GM23338 (cell line): ENCODE measurements around the gene ARHGAP28. TPM values are rescaled to one million over a fixed set of nuclear protein-coding genes. Genes with fewer than 3 reads are reported as not detected.

Experiments used
- ATAC-seq: fragments of 200-7000 bp; cut with Tn5 transposase; 3 replicates; pipeline ENCODE4 v1.9.1; 2020
- DNase-seq: peaks from one replicate; pipeline ENCODE4 v3.0.0-alpha.2; 2015; ENCODE audit warnings: low spot score
- H2AFZ ChIP-seq: fragments of 200-600 bp; sonication (generic); 2 replicates; pipeline ENCODE4 v1.8.0; 2016; ENCODE audit warnings: antibody characterized with exemption, mild to moderate bottlenecking, moderate library complexity
- H3F3A ChIP-seq: fragments of 200-600 bp; sonication (generic); replicated peaks from 2 replicates; pipeline ENCODE4 v1.8.0; 2017; ENCODE audit warnings: antibody characterized with exemption, mixed run types, low read depth
- H3K27ac ChIP-seq: fragments of 200-600 bp; sonication (generic); 2 replicates; pipeline ENCODE4 v1.6.1; 2016; ENCODE audit warnings: low read depth
- H3K27me3 ChIP-seq: fragments of 200-600 bp; sonication (generic); 2 replicates; pipeline ENCODE4 v1.8.0; 2016; ENCODE audit warnings: mild to moderate bottlenecking, mixed run types, moderate library complexity; ENCODE audit not compliant: insufficient read depth
- H3K36me3 ChIP-seq: fragments of 200-600 bp; sonication (generic); 2 replicates; pipeline ENCODE4 v1.8.0; 2016; ENCODE audit warnings: mild to moderate bottlenecking; ENCODE audit not compliant: insufficient read depth
- H3K4me1 ChIP-seq: fragments of 200-600 bp; sonication (generic); 2 replicates; pipeline ENCODE4 v1.8.0; 2016; ENCODE audit warnings: mild to moderate bottlenecking, moderate library complexity; ENCODE audit not compliant: insufficient read depth
- H3K4me2 ChIP-seq: fragments of 200-600 bp; sonication (generic); 2 replicates; pipeline ENCODE4 v1.7.1; 2017; ENCODE audit warnings: mixed run types
- H3K4me3 ChIP-seq: fragments of 200-600 bp; sonication (generic); 2 replicates; pipeline ENCODE4 v1.6.1; 2016; ENCODE audit warnings: mixed run types
- H3K79me2 ChIP-seq: fragments of 200-600 bp; sonication (generic); replicated peaks from 2 replicates; pipeline ENCODE4 v1.8.0; 2017; ENCODE audit warnings: mild to moderate bottlenecking; ENCODE audit not compliant: insufficient read depth
- H3K9me2 ChIP-seq: fragments of 200-600 bp; sonication (generic); 2 replicates; pipeline ENCODE4 v1.8.0; 2017; ENCODE audit not compliant: insufficient read depth
- H4K20me1 ChIP-seq: fragments of 200-600 bp; sonication (generic); replicated peaks from 2 replicates; pipeline ENCODE4 v1.8.0; 2017; ENCODE audit warnings: mild to moderate bottlenecking; ENCODE audit not compliant: insufficient read depth
- H3K27ac Mint-ChIP-seq: 2 replicates; pipeline ENCODE4 v1.8.0; 2020; ENCODE audit warnings: inconsistent platforms, mild to moderate bottlenecking, moderate library complexity, mixed read lengths
- H3K27me3 Mint-ChIP-seq: 3 replicates; pipeline ENCODE4 v1.8.0; 2022; ENCODE audit warnings: low read depth, mild to moderate bottlenecking, moderate library complexity, mixed read lengths, inconsistent platforms; ENCODE audit not compliant: insufficient read depth, poor library complexity
- H3K36me3 Mint-ChIP-seq: 3 replicates; pipeline ENCODE4 v1.8.0; 2021; ENCODE audit warnings: low read depth, mild to moderate bottlenecking, inconsistent platforms, moderate library complexity, mixed read lengths
- H3K4me1 Mint-ChIP-seq: 3 replicates; pipeline ENCODE4 v1.8.0; 2020; ENCODE audit warnings: mild to moderate bottlenecking, inconsistent platforms, mixed read lengths
- H3K4me3 Mint-ChIP-seq: 3 replicates; pipeline ENCODE4 v1.8.0; 2021; ENCODE audit warnings: moderate library complexity, mild to moderate bottlenecking, inconsistent platforms, mixed read lengths
- H3K9me3 Mint-ChIP-seq: 3 replicates; pipeline ENCODE4 v1.8.0; 2020; ENCODE audit warnings: moderate library complexity, mild to moderate bottlenecking, inconsistent platforms, mixed read lengths
- CREB1 ChIP-seq: fragments of 250-450 bp; sonication (Bioruptor Pico); IDR thresholded peaks from 2 replicates; pipeline ENCODE4 v1.5.0; 2020; ENCODE audit warnings: low read depth, mild to moderate bottlenecking, moderate library complexity
- EZH2 ChIP-seq: fragments of 200-600 bp; sonication (generic); IDR thresholded peaks from one replicate; pipeline ENCODE4 v1.8.0; 2017; ENCODE audit warnings: antibody characterized with exemption, mild to moderate bottlenecking, low read depth; ENCODE audit not compliant: unreplicated experiment
- EZH2phosphoT487 ChIP-seq: fragments of 200-600 bp; sonication (generic); IDR thresholded peaks from one replicate; pipeline ENCODE4 v1.8.1; 2018; ENCODE audit warnings: antibody characterized with exemption; ENCODE audit not compliant: unreplicated experiment
- JUNB ChIP-seq: IDR thresholded peaks from one replicate; pipeline ENCODE4 v1.6.1; 2016; ENCODE audit warnings: antibody characterized with exemption; ENCODE audit not compliant: unreplicated experiment
- NANOG ChIP-seq: IDR thresholded peaks from 2 replicates; pipeline ENCODE4 v1.6.1; 2016; ENCODE audit warnings: antibody characterized with exemption, borderline replicate concordance
- POLR2AphosphoS5 ChIP-seq: IDR thresholded peaks from 2 replicates; pipeline ENCODE4 v1.6.1; 2016; ENCODE audit warnings: antibody characterized with exemption, low read depth
- STAT1 ChIP-seq: IDR thresholded peaks from one replicate; pipeline ENCODE4 v1.6.1; 2016; ENCODE audit warnings: antibody characterized with exemption; ENCODE audit not compliant: unreplicated experiment
- ZNF114 ChIP-seq: fragments of 250-450 bp; sonication (Bioruptor Pico); IDR thresholded peaks from 2 replicates; pipeline ENCODE4 v1.5.0; 2020; ENCODE audit warnings: mild to moderate bottlenecking, moderate library complexity
- ZNF331 ChIP-seq: fragments of 250-450 bp; sonication (Bioruptor Pico); IDR thresholded peaks from 2 replicates; pipeline ENCODE4 v1.5.0; 2020; ENCODE audit warnings: low read depth, mild to moderate bottlenecking, moderate library complexity
- polyA plus RNA-seq: library from polyadenylated mRNA; unstranded; fragments of >200 nt; fragmentation: Nextera tagmentation; extraction: Ambion mirVana; gene quantifications from 2 replicates; pipeline ENCODE4 v1.2.1, GENCODE V29; 2016
- total RNA-seq: library from RNA; depleted of rRNA; stranded (reverse); fragments of >200 nt; shearing (Covaris generic); gene quantifications from 2 replicates; pipeline ENCODE4 v1.2.3, GENCODE V29; 2014
- TF ChIP-seq, protein P1 (sequence below): fragments of 250-450 bp; sonication (Bioruptor Pico); IDR thresholded peaks from 2 replicates; pipeline ENCODE4 v1.5.0; 2020; ENCODE audit warnings: mild to moderate bottlenecking, moderate library complexity
- TF ChIP-seq, protein P2 (sequence below): IDR thresholded peaks from one replicate; pipeline ENCODE4 v1.6.1; 2018; ENCODE audit warnings: antibody characterized with exemption; ENCODE audit not compliant: unreplicated experiment

ARHGAP28 gene
- total and polyA plus RNA-seq, 2 experiments from 2014 or later, result 2.8 to 9.6 TPM

GRCh38 chr18:6751222-6751621 lies 21.7 kb downstream of the ARHGAP28 start (continued):
- TF ChIP-seq, protein P1, sequence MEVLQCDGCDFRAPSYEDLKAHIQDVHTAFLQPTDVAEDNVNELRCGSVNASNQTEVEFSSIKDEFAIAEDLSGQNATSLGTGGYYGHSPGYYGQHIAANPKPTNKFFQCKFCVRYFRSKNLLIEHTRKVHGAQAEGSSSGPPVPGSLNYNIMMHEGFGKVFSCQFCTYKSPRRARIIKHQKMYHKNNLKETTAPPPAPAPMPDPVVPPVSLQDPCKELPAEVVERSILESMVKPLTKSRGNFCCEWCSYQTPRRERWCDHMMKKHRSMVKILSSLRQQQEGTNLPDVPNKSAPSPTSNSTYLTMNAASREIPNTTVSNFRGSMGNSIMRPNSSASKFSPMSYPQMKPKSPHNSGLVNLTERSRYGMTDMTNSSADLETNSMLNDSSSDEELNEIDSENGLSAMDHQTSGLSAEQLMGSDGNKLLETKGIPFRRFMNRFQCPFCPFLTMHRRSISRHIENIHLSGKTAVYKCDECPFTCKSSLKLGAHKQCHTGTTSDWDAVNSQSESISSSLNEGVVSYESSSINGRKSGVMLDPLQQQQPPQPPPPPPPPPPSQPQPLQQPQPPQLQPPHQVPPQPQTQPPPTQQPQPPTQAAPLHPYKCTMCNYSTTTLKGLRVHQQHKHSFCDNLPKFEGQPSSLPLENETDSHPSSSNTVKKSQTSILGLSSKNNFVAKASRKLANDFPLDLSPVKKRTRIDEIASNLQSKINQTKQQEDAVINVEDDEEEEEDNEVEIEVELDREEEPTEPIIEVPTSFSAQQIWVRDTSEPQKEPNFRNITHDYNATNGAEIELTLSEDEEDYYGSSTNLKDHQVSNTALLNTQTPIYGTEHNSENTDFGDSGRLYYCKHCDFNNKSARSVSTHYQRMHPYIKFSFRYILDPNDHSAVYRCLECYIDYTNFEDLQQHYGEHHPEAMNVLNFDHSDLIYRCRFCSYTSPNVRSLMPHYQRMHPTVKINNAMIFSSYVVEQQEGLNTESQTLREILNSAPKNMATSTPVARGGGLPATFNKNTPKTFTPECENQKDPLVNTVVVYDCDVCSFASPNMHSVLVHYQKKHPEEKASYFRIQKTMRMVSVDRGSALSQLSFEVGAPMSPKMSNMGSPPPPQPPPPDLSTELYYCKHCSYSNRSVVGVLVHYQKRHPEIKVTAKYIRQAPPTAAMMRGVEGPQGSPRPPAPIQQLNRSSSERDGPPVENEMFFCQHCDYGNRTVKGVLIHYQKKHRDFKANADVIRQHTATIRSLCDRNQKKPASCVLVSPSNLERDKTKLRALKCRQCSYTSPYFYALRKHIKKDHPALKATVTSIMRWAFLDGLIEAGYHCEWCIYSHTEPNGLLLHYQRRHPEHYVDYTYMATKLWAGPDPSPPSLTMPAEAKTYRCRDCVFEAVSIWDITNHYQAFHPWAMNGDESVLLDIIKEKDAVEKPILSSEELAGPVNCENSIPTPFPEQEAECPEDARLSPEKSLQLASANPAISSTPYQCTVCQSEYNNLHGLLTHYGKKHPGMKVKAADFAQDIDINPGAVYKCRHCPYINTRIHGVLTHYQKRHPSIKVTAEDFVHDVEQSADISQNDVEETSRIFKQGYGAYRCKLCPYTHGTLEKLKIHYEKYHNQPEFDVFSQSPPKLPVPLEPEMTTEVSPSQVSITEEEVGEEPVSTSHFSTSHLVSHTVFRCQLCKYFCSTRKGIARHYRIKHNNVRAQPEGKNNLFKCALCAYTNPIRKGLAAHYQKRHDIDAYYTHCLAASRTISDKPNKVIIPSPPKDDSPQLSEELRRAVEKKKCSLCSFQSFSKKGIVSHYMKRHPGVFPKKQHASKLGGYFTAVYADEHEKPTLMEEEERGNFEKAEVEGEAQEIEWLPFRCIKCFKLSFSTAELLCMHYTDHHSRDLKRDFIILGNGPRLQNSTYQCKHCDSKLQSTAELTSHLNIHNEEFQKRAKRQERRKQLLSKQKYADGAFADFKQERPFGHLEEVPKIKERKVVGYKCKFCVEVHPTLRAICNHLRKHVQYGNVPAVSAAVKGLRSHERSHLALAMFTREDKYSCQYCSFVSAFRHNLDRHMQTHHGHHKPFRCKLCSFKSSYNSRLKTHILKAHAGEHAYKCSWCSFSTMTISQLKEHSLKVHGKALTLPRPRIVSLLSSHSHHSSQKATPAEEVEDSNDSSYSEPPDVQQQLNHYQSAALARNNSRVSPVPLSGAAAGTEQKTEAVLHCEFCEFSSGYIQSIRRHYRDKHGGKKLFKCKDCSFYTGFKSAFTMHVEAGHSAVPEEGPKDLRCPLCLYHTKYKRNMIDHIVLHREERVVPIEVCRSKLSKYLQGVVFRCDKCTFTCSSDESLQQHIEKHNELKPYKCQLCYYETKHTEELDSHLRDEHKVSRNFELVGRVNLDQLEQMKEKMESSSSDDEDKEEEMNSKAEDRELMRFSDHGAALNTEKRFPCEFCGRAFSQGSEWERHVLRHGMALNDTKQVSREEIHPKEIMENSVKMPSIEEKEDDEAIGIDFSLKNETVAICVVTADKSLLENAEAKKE (CRISPR knock-in tag), result no peak
- TF ChIP-seq JUNB (no peak), ZNF331 (CRISPR knock-in tag) (no peak), ZNF114 (CRISPR knock-in tag) (no peak), EZH2phosphoT487 (no peak), STAT1 (no peak), POLR2AphosphoS5 (no peak), CREB1 (no peak), NANOG (no peak)

DNA sequence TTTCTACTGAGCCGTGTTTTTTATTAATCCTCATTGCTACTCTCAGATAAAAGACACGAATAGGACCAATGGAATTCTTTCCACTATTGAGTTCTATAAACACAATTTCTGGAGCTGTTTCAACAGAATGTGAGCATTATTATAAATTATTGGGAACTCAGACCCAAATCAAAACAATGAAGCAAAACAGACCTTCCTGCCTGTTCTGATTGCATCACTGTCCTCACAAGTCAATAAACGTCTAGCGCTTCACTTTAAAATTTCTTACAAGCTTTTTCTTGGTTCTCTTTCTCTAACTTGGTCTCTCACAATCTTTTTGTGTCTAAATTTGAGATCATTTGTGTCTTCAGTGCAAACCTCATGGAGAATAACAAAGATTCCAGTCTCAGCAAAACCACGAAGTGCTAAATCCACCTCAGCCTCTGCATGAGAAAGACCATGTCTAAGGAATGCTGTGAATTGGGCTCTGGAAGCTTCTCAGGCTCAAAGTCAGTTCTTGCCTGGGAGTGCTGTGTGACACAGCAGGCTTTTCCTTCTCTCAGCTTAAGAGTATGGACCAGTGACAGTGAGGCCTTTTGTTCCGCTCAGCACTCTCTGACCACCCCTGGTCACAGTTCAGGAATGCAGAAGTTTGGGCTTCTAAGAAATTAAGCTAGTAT lies 22.8 kb downstream of the ARHGAP28 start:
- no peaks in the 10 kb centered on the region for H3K79me2 ChIP-seq
- H3K4me3 ChIP-seq, result no peak overlapping the region
- no peaks in the 10 kb centered on the region for H3K27me3 ChIP-seq
- no peaks in the 10 kb centered on the region for H3K27me3 Mint-ChIP-seq
- ATAC-seq (peak; percentile 100), DNase-seq (peak; percentile 95)
- peak overlapping the region; percentile 55 for H3K4me3 Mint-ChIP-seq
- peak overlapping the region; percentile 91 for H3K27ac ChIP-seq
- no peak overlapping the region for H2AFZ ChIP-seq
- peaks cover 18% of the 10 kb centered on the region; the same call in 1 of the 2 replicates for H3K4me1 ChIP-seq
- H3K36me3 ChIP-seq, result no peaks in the 10 kb centered on the region
- H3K36me3 Mint-ChIP-seq, result peaks cover 14% of the 10 kb centered on the region
- H3K4me1 Mint-ChIP-seq, result peaks cover 58% of the 10 kb centered on the region
- H3K4me2 ChIP-seq, result no peak overlapping the region
- peak overlapping the region; percentile 100 for H3K27ac Mint-ChIP-seq
- no peaks in the 10 kb centered on the region for H4K20me1 ChIP-seq
- no peaks in the 10 kb centered on the region for H3K9me2 ChIP-seq
- H3F3A ChIP-seq, result no peaks in the 10 kb centered on the region
- H3K9me3 Mint-ChIP-seq, result peaks cover 11% of the 10 kb centered on the region
- TF ChIP-seq CREB1 (peak; percentile 71), NANOG (peak; percentile 66; the same call in 1 of the 2 replicates), EZH2 (no peak), STAT1 (no peak), JUNB (no peak), EZH2phosphoT487 (no peak)
- TF ChIP-seq, protein P2, sequence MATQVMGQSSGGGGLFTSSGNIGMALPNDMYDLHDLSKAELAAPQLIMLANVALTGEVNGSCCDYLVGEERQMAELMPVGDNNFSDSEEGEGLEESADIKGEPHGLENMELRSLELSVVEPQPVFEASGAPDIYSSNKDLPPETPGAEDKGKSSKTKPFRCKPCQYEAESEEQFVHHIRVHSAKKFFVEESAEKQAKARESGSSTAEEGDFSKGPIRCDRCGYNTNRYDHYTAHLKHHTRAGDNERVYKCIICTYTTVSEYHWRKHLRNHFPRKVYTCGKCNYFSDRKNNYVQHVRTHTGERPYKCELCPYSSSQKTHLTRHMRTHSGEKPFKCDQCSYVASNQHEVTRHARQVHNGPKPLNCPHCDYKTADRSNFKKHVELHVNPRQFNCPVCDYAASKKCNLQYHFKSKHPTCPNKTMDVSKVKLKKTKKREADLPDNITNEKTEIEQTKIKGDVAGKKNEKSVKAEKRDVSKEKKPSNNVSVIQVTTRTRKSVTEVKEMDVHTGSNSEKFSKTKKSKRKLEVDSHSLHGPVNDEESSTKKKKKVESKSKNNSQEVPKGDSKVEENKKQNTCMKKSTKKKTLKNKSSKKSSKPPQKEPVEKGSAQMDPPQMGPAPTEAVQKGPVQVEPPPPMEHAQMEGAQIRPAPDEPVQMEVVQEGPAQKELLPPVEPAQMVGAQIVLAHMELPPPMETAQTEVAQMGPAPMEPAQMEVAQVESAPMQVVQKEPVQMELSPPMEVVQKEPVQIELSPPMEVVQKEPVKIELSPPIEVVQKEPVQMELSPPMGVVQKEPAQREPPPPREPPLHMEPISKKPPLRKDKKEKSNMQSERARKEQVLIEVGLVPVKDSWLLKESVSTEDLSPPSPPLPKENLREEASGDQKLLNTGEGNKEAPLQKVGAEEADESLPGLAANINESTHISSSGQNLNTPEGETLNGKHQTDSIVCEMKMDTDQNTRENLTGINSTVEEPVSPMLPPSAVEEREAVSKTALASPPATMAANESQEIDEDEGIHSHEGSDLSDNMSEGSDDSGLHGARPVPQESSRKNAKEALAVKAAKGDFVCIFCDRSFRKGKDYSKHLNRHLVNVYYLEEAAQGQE, result no peak
